GM12878 (cell line): Measurements from ENCODE around the gene GSG1. TPM values are rescaled to one million over a fixed set of nuclear protein-coding genes. Genes with fewer than 3 reads are reported as not detected.

Source experiments
- ATAC-seq: fragments of 200-7000 bp; cut with Tn5 transposase; 3 replicates; pipeline ENCODE4 v1.9.1; 2020; ENCODE audit warnings: mild to moderate bottlenecking, moderate library complexity
- BruUV-seq: library from RNA; stranded (reverse); fragments of 400-500 nt; replicated peaks from 2 replicates; lab custom pipeline; 2021; lab: Mats Ljungman, UMichigan
- CTCF ChIA-PET: fragments of 300-600 bp; sonication (Branson Sonifier 250); formaldehyde crosslinking; extraction: SDS; loops from one replicate; lab custom pipeline; 2021; ENCODE audit warnings: inconsistent platforms; lab: Yijun Ruan, JAX
- POLR2A ChIA-PET: fragments of 350-600 bp; formaldehyde crosslinking; extraction: SDS; loops from one replicate; lab custom pipeline; 2021; ENCODE audit warnings: inconsistent platforms; lab: Charles Lee
- RAD21 ChIA-PET: fragments of 300-600 bp; sonication (Branson Sonifier 250); formaldehyde crosslinking; loops from one replicate; lab custom pipeline; 2023; ENCODE audit warnings: antibody characterized with exemption; ENCODE audit not compliant: unreplicated experiment; lab: Charles Lee
- SMC1A ChIA-PET: fragments of 300-600 bp; sonication (Branson Sonifier 250); formaldehyde crosslinking; loops from one replicate; lab custom pipeline; 2023; ENCODE audit not compliant: unreplicated experiment, uncharacterized antibody; lab: Charles Lee
- DNase-seq: peaks from one replicate; pipeline ENCODE4 v3.0.0-alpha.2; 2011; ENCODE audit warnings: low read depth, low spot score
- FAIRE-seq: peaks from 3 replicates; lab custom pipeline; 2011; peaks lifted over from hg19 to GRCh38; lab: Jason Lieb, UNC
- H2AFZ ChIP-seq: 2 replicates; pipeline ENCODE4 v1.6.0; 2011; ENCODE audit warnings: low read depth, low read length, control low read depth; ENCODE audit not compliant: control insufficient read depth
- H3K27ac ChIP-seq: 2 replicates; pipeline ENCODE4 v1.5.1; 2011; ENCODE audit warnings: control low read depth; ENCODE audit not compliant: control insufficient read depth, insufficient read depth
- H3K27me3 ChIP-seq, 2 experiments: replicated peaks in 1 of 2; 2 replicates each; pipeline versions ENCODE4 v1.6.0 to v1.6.1; 2011; ENCODE audit warnings: low read length in 1 of 2; ENCODE audit not compliant: control insufficient read depth in 2 of 2, insufficient read depth in 2 of 2
- H3K36me3 ChIP-seq, 2 experiments: 2 replicates each; pipeline ENCODE4 v1.5.1; 2011; ENCODE audit warnings: low read length in 1 of 2; ENCODE audit not compliant: control insufficient read depth in 2 of 2, insufficient read depth in 2 of 2
- H3K4me1 ChIP-seq: 2 replicates; pipeline ENCODE4 v1.6.1; 2011; ENCODE audit warnings: mild to moderate bottlenecking, low read length, moderate library complexity, mixed read lengths; ENCODE audit not compliant: control insufficient read depth, insufficient read depth
- H3K4me2 ChIP-seq: 2 replicates; pipeline ENCODE4 v1.6.0; 2011; ENCODE audit warnings: control low read depth; ENCODE audit not compliant: control insufficient read depth, insufficient read depth
- H3K4me3 ChIP-seq: fragments of 200-600 bp; sonication (generic); 2 replicates; pipeline ENCODE4 v1.5.1; 2016
- H3K79me2 ChIP-seq: 2 replicates; pipeline ENCODE4 v1.6.0; 2011; ENCODE audit warnings: low read length; ENCODE audit not compliant: control insufficient read depth, insufficient read depth
- H3K9ac ChIP-seq: 2 replicates; pipeline ENCODE4 v1.8.0; 2011; ENCODE audit warnings: low read length, control low read depth, mixed read lengths; ENCODE audit not compliant: control insufficient read depth, insufficient read depth
- H3K9me3 ChIP-seq: replicated peaks from 3 replicates; pipeline ENCODE4 v1.5.1; 2011; ENCODE audit warnings: mild to moderate bottlenecking, low read length; ENCODE audit not compliant: control insufficient read depth, insufficient read depth
- H4K20me1 ChIP-seq: 2 replicates; pipeline ENCODE4 v1.6.0; 2011; ENCODE audit not compliant: control insufficient read depth, insufficient read depth
- ATF7 ChIP-seq: fragments of 450-650 bp; IDR thresholded peaks from 2 replicates; pipeline ENCODE4 v1.6.1; 2016; ENCODE audit warnings: low read depth, mild to moderate bottlenecking
- BACH1 ChIP-seq: fragments of 450-650 bp; IDR thresholded peaks from 2 replicates; pipeline ENCODE4 v1.6.1; 2017; ENCODE audit warnings: mild to moderate bottlenecking, borderline replicate concordance
- CREM ChIP-seq: IDR thresholded peaks from 2 replicates; pipeline ENCODE4 v1.6.1; 2014; ENCODE audit warnings: antibody characterized with exemption, low read depth
- NR2F1 ChIP-seq: fragments of 450-650 bp; conservative IDR thresholded peaks from 2 replicates; pipeline ENCODE4 v1.6.1; 2017; ENCODE audit warnings: mild to moderate bottlenecking
- NRF1 ChIP-seq: conservative IDR thresholded peaks from 2 replicates; pipeline ENCODE4 v1.6.1; 2011; ENCODE audit warnings: mild to moderate bottlenecking, low read depth, low read length, improper control_type of control experiment
- PML ChIP-seq: IDR thresholded peaks from 2 replicates; pipeline ENCODE4 v1.6.1; 2012; ENCODE audit warnings: low read length, inconsistent platforms
- PRDM15 ChIP-seq: fragments of 450-650 bp; formaldehyde crosslinking; IDR thresholded peaks from 2 replicates; pipeline ENCODE4 v1.4.0; 2020; ENCODE audit warnings: mild to moderate bottlenecking, moderate library complexity
- RELA ChIP-seq: fragments of 450-650 bp; IDR thresholded peaks from 2 replicates; pipeline ENCODE4 v1.8.0; 2014; ENCODE audit warnings: borderline replicate concordance; ENCODE audit not compliant: partially characterized antibody
- SREBF2 ChIP-seq: IDR thresholded peaks from 2 replicates; pipeline ENCODE4 v1.6.1; 2012; ENCODE audit warnings: mild to moderate bottlenecking, low read length
- TBL1XR1 ChIP-seq: IDR thresholded peaks from 2 replicates; pipeline ENCODE4 v1.6.1; 2012; ENCODE audit warnings: low read depth, low read length, improper control_type of control experiment
- ZBTB33 ChIP-seq: fragments of 450-650 bp; IDR thresholded peaks from 2 replicates; pipeline ENCODE4 v1.6.1; 2017; ENCODE audit warnings: mild to moderate bottlenecking
- ZNF207 ChIP-seq: fragments of 450-650 bp; IDR thresholded peaks from 2 replicates; pipeline ENCODE4 v1.6.1; 2014; ENCODE audit warnings: antibody characterized with exemption, mild to moderate bottlenecking, borderline replicate concordance
- WGBS: methylation state at CpG from one replicate; pipeline ENCODE4 v1.1.6; 2016; ENCODE audit warnings: low lambda C conversion rate; ENCODE audit not compliant: insufficient replicate concordance, insufficient coverage; ENCODE audit errors: missing lambda C conversion rate; 5-methylcytosine and 5-hydroxymethylcytosine counted together
- in situ Hi-C: fragments of 300-500 bp; cut with MboI; formaldehyde crosslinking; loops from 9 replicates; pipeline ENCODE4 v1.14.3; 2018; ENCODE audit warnings: mixed read lengths
- intact Hi-C: fragments of 100-400 bp; cut with micrococcal nuclease; formaldehyde crosslinking; loops from one replicate; pipeline ENCODE4 v1.14.2; 2022; ENCODE audit not compliant: unreplicated experiment
- polyA plus RNA-seq, 11 experiments: library from polyadenylated mRNA; depleted of rRNA in 4 of 11; unstranded in 6 of 11; stranded (reverse) in 5 of 11; fragments of >200 nt; fragmentation: Nextera tagmentation in 4 of 11; fragmentation: Illumina TruSeq in 1 of 11; extraction: Ambion mirVana in 4 of 11; extraction: Trizol in 1 of 11; gene quantifications; 1 replicate in 1 of 11; 2 replicates in 10 of 11; pipeline versions ENCODE4 v1.2.1 to v1.2.3, GENCODE V29; 2011 to 2016; ENCODE audit warnings: inconsistent platforms in 2 of 11, missing spikeins in 2 of 11, low read depth in 1 of 11
- total RNA-seq, 4 experiments: library from RNA; depleted of rRNA in 3 of 4; stranded (reverse); fragments of >200 nt in 3 of 4; fragmentation: Illumina TruSeq in 1 of 4; extraction: Trizol in 1 of 4; gene quantifications; 2 replicates each; pipeline versions ENCODE4 v1.2.1 to v1.2.3, GENCODE V29; 2013 to 2021
- TF ChIP-seq, protein P1 (sequence below): fragments of 450-650 bp; IDR thresholded peaks from 2 replicates; pipeline ENCODE4 v1.6.1; 2016; ENCODE audit warnings: mild to moderate bottlenecking
- TF ChIP-seq, protein P2 (sequence below): IDR thresholded peaks from 2 replicates; pipeline ENCODE4 v1.6.1; 2011; ENCODE audit warnings: mild to moderate bottlenecking, low read depth, low read length, moderate library complexity; ENCODE audit not compliant: insufficient replicate concordance
- TF ChIP-seq, protein P3 (sequence below): IDR thresholded peaks from 2 replicates; pipeline ENCODE4 v1.6.1; 2012; ENCODE audit warnings: low read depth, low read length, improper control_type of control experiment

Gene GSG1
- total and polyA plus RNA-seq, 10 of the 15 experiments (the other 5 are each of a cell fraction or from before 2014, with no cell fraction given) = not detected

DNA sequence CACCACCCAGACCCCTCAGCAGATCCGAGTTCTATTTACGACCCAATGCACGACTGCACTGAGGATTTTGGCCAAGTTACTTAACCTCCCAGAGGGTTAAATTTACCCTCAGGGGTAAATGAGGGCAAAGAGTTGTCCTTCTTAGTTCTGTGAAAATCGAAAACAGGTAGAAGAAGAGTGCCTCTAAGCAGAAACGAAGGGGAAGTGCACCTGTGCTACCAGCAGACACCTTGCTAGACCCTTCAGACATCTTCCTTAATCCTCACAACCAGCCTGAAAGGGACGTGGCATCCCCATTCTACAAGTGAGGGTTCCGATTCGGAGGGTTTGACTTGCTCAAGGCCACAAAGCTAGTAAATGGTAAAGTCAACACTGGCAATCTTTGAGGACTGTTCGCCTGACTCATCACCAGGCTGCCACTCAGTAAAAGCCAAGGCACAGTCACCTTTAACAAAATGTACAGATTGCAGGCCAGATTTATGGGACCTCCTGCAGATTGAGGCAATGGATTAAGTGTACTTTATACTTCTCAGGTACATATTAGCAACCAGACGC is 1.6 kb downstream of the GSG1 start:
- ATAC-seq (no peak), DNase-seq (no peak), FAIRE-seq (no peak)
- H3K4me2 ChIP-seq = peak overlapping the region; percentile 91; the same call in 1 of the 2 replicates
- H3K4me3 ChIP-seq = peak overlapping the region; percentile 51; the same call in 1 of the 2 replicates
- H3K9ac ChIP-seq = no peak overlapping the region
- H3K36me3 ChIP-seq = no peaks in the 10 kb centered on the region
- no peaks in the 10 kb centered on the region for H3K79me2 ChIP-seq
- no peaks in the 10 kb centered on the region for H3K9me3 ChIP-seq
- ChIA-PET POLR2A (no interaction called here), SMC1A (no interaction called here), RAD21 (no interaction called here), CTCF (interaction anchor here (1.3 kb wide), 1 partner anchor 110 kb away, joined by 6 read pairs; no protein-coding TSS in a partner anchor)
- no TSS peak for BruUV-seq
- H4K20me1 ChIP-seq = no peaks in the 10 kb centered on the region
- H3K4me1 ChIP-seq = peaks cover 14% of the 10 kb centered on the region; the same call in 1 of the 2 replicates
- intact Hi-C loops = no loop called here
- in situ Hi-C loops = no loop called here
- no peak overlapping the region for H2AFZ ChIP-seq
- 37% methylated on average over 10 of the region's 10 CpGs for WGBS
- peaks cover 2 to 12% of the 10 kb centered on the region in 2 experiments; a peak in 3 of 4 replicates for H3K27me3 ChIP-seq
- H3K27ac ChIP-seq = no peak overlapping the region
- TF ChIP-seq SREBF2 (no peak), NRF1 (no peak), TBL1XR1 (no peak), ATF7 (no peak), CREM (no peak), RELA (no peak), PML (no peak), NR2F1 (no peak), PRDM15 (CRISPR knock-in tag) (no peak), ZNF207 (no peak), BACH1 (no peak), ZBTB33 (no peak)
- TF ChIP-seq, protein P1, sequence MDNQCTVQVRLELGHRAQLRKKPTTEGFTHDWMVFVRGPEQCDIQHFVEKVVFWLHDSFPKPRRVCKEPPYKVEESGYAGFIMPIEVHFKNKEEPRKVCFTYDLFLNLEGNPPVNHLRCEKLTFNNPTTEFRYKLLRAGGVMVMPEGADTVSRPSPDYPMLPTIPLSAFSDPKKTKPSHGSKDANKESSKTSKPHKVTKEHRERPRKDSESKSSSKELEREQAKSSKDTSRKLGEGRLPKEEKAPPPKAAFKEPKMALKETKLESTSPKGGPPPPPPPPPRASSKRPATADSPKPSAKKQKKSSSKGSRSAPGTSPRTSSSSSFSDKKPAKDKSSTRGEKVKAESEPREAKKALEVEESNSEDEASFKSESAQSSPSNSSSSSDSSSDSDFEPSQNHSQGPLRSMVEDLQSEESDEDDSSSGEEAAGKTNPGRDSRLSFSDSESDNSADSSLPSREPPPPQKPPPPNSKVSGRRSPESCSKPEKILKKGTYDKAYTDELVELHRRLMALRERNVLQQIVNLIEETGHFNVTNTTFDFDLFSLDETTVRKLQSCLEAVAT = no peak
- TF ChIP-seq, protein P2, sequence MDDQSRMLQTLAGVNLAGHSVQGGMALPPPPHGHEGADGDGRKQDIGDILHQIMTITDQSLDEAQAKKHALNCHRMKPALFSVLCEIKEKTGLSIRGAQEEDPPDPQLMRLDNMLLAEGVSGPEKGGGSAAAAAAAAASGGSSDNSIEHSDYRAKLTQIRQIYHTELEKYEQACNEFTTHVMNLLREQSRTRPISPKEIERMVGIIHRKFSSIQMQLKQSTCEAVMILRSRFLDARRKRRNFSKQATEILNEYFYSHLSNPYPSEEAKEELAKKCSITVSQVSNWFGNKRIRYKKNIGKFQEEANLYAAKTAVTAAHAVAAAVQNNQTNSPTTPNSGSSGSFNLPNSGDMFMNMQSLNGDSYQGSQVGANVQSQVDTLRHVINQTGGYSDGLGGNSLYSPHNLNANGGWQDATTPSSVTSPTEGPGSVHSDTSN = no peak
- TF ChIP-seq, protein P3, sequence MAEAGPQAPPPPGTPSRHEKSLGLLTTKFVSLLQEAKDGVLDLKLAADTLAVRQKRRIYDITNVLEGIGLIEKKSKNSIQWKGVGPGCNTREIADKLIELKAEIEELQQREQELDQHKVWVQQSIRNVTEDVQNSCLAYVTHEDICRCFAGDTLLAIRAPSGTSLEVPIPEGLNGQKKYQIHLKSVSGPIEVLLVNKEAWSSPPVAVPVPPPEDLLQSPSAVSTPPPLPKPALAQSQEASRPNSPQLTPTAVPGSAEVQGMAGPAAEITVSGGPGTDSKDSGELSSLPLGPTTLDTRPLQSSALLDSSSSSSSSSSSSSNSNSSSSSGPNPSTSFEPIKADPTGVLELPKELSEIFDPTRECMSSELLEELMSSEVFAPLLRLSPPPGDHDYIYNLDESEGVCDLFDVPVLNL = no peak
